Activated CD4-positive, CD25-positive, alpha-beta regulatory T cell treated with anti-CD3 and anti-CD28 coated beads, Interleukin-2, amount 50 U/mL, for 24 hours (primary cell): ENCODE data around the gene ZNF22.
A peak's percentile ranks its signal among the peaks of the same experiment; 100 is the strongest.

Experiments used
- ATAC-seq, 2 donors: fragments of 150-1000 bp; cut with Tn5 transposase; one replicate each; pipeline ENCODE4 v1.10.0; 2021; ENCODE audit warnings: mild to moderate bottlenecking in 1 of 2, moderate library complexity in 1 of 2

The ZNF22 gene

GRCh38 chr10:44978213-44978569, 22.5 kb upstream of the ZNF22 start:
- no peak for ATAC-seq

- ATAC-seq = no peak
Observed at GRCh38 chr10:44978570-44979280, 22.0 kb upstream of the ZNF22 start, which contains the start of gene DEPP1. Gene DEPP1 (minus strand): TSS chr10:44978809. CDS start chr10:44978030, 779 bp downstream.

- ATAC-seq = no peak
Observed at GRCh38 chr10:44979281-44980191, 21.2 kb upstream of the ZNF22 start.

- peak in 1 of 2 donors; percentile 30 for ATAC-seq
Observed at GRCh38 chr10:44980309-44981171, 20.2 kb upstream of the ZNF22 start.

GRCh38 chr10:44981172-44982113, 19.3 kb upstream of the ZNF22 start:
- ATAC-seq = no peak

- no peak for ATAC-seq
Observed at GRCh38 chr10:44982114-44982460, 18.6 kb upstream of the ZNF22 start.

- ATAC-seq = no peak
Observed at GRCh38 chr10:44982496-44982895, 18.2 kb upstream of the ZNF22 start.

GRCh38 chr10:44983066-44983894, 17.4 kb upstream of the ZNF22 start:
- no peak for ATAC-seq

GRCh38 chr10:44983895-44984278, 16.8 kb upstream of the ZNF22 start:
- ATAC-seq = no peak

- ATAC-seq = no peak
Observed at GRCh38 chr10:44984671-44985101, 16.0 kb upstream of the ZNF22 start.

- no peak for ATAC-seq
Observed at GRCh38 chr10:44985175-44985681, 15.5 kb upstream of the ZNF22 start.

- ATAC-seq = no peak
Observed at GRCh38 chr10:44986179-44986578, 14.5 kb upstream of the ZNF22 start.

GRCh38 chr10:44986670-44987069, 14.1 kb upstream of the ZNF22 start:
- no peak for ATAC-seq

- no peak for ATAC-seq
Observed at GRCh38 chr10:44988957-44989585, 11.7 kb upstream of the ZNF22 start.

GRCh38 chr10:44989597-44990301, 11.0 kb upstream of the ZNF22 start:
- no peak for ATAC-seq

GRCh38 chr10:44990302-44990655, 10.4 kb upstream of the ZNF22 start:
- no peak for ATAC-seq

- ATAC-seq = no peak
Observed at GRCh38 chr10:44990965-44991364, 9.8 kb upstream of the ZNF22 start.

GRCh38 chr10:44991571-44991970, 9.2 kb upstream of the ZNF22 start:
- ATAC-seq = no peak

GRCh38 chr10:44992070-44992731, 8.5 kb upstream of the ZNF22 start:
- ATAC-seq = no peak
